ENCODE results near the gene PCNX2. TPM values are rescaled to one million over a fixed set of nuclear protein-coding genes. Genes with fewer than 3 reads are reported as not detected.

The PCNX2 gene
- total RNA-seq, 3 donors from 2014 or later (not counting 1 experiment from before 2014, with no cell fraction given) = 12.9 to 25.8 (median 16.0) TPM

- Histone ChIP-seq H3K4me1 (ENCODE audit: control insufficient read depth, insufficient read depth, low read length) (no peaks in the 10 kb centered on the region), H3K36me3 (ENCODE audit: control insufficient read depth, insufficient read depth, low read length) (peaks cover 2% of the 10 kb centered on the region), H3K27ac (ENCODE audit: low read length) (no peak overlapping the region), H3K4me3 (ENCODE audit: low read length) (no peak overlapping the region), H3K27me3 (ENCODE audit: control insufficient read depth, insufficient read depth, low read length) (no peaks in the 10 kb centered on the region), H3K9me3 (ENCODE audit: control insufficient read depth, insufficient read depth, low read length) (no peaks in the 10 kb centered on the region)
- TF ChIP-seq CTCF (IDR thresholded peaks at IDR 0.05) = no peak
- Mint-ChIP-seq H3K4me3 (no peak overlapping the region), H3K36me3 (no peaks in the 10 kb centered on the region), H3K27ac (no peak overlapping the region), H3K9me3 (peaks cover 0 to 1% of the 10 kb centered on the region in 2 donors), H3K27me3 (ENCODE audit: low read depth in 2 of 2) (no peaks in the 10 kb centered on the region), H3K4me1 (no peaks in the 10 kb centered on the region)
- ATAC-seq = no peak
- intact Hi-C loops (cut with micrococcal nuclease) = no loop called here
- WGBS (ENCODE audit: insufficient coverage) = 100% methylated on average over 2 of the region's 2 CpGs
- DNase-seq = no peak
Observed at GRCh38 chr1:233045588-233045987, 249.9 kb downstream of the PCNX2 start.

- Histone ChIP-seq H3K4me1 (ENCODE audit: control insufficient read depth, insufficient read depth, low read length) (no peaks in the 10 kb centered on the region), H3K36me3 (ENCODE audit: control insufficient read depth, insufficient read depth, low read length) (peaks cover 2% of the 10 kb centered on the region), H3K9me3 (ENCODE audit: control insufficient read depth, insufficient read depth, low read length) (no peaks in the 10 kb centered on the region), H3K27me3 (ENCODE audit: control insufficient read depth, insufficient read depth, low read length) (no peaks in the 10 kb centered on the region), H3K4me3 (ENCODE audit: low read length) (no peak overlapping the region), H3K27ac (ENCODE audit: low read length) (no peak overlapping the region)
- Mint-ChIP-seq H3K36me3 (no peaks in the 10 kb centered on the region), H3K27ac (no peak overlapping the region), H3K4me1 (no peaks in the 10 kb centered on the region), H3K4me3 (no peak overlapping the region), H3K27me3 (ENCODE audit: low read depth in 2 of 2) (no peaks in the 10 kb centered on the region), H3K9me3 (peaks cover 0 to 4% of the 10 kb centered on the region in 2 donors)
- ATAC-seq (no peak), DNase-seq (no peak)
- TF ChIP-seq CTCF (IDR thresholded peaks at IDR 0.05) = no peak
- intact Hi-C loops (cut with micrococcal nuclease) = no loop called here
- 96% methylated on average over 3 of the region's 3 CpGs for WGBS (ENCODE audit: insufficient coverage)
Observed at GRCh38 chr1:233042834-233043233, 252.7 kb downstream of the PCNX2 start.

- Mint-ChIP-seq H3K4me3 (no peak overlapping the region), H3K36me3 (no peaks in the 10 kb centered on the region)
Observed at GRCh38 chr1:233040494-233040893, 255.0 kb downstream of the PCNX2 start.

More at GRCh38 chr1:233040494-233040893, 255.0 kb downstream of the PCNX2 start:
- 97% methylated on average over 4 of the region's 4 CpGs for WGBS (ENCODE audit: insufficient coverage)
- TF ChIP-seq CTCF (IDR thresholded peaks at IDR 0.05) = no peak
- Mint-ChIP-seq H3K27ac (no peak overlapping the region), H3K27me3 (ENCODE audit: low read depth in 2 of 2) (no peaks in the 10 kb centered on the region), H3K9me3 (peaks cover 0 to 4% of the 10 kb centered on the region in 2 donors), H3K4me1 (no peaks in the 10 kb centered on the region)
- Histone ChIP-seq H3K4me3 (ENCODE audit: low read length) (no peak overlapping the region), H3K27me3 (ENCODE audit: control insufficient read depth, insufficient read depth, low read length) (no peaks in the 10 kb centered on the region), H3K36me3 (ENCODE audit: control insufficient read depth, insufficient read depth, low read length) (no peaks in the 10 kb centered on the region), H3K4me1 (ENCODE audit: control insufficient read depth, insufficient read depth, low read length) (no peaks in the 10 kb centered on the region), H3K27ac (ENCODE audit: low read length) (no peak overlapping the region), H3K9me3 (ENCODE audit: control insufficient read depth, insufficient read depth, low read length) (no peaks in the 10 kb centered on the region)
- DNase-seq (no peak), ATAC-seq (no peak)
- intact Hi-C loops (cut with micrococcal nuclease) = no loop called here

All from natural killer cell (primary cell).